ENCODE results near the gene CDH4. TPM values are rescaled to one million over a fixed set of nuclear protein-coding genes. Genes with fewer than 3 reads are reported as not detected.

The CDH4 gene
- total RNA-seq, 1 experiment from 2014 or later: not detected

DNA sequence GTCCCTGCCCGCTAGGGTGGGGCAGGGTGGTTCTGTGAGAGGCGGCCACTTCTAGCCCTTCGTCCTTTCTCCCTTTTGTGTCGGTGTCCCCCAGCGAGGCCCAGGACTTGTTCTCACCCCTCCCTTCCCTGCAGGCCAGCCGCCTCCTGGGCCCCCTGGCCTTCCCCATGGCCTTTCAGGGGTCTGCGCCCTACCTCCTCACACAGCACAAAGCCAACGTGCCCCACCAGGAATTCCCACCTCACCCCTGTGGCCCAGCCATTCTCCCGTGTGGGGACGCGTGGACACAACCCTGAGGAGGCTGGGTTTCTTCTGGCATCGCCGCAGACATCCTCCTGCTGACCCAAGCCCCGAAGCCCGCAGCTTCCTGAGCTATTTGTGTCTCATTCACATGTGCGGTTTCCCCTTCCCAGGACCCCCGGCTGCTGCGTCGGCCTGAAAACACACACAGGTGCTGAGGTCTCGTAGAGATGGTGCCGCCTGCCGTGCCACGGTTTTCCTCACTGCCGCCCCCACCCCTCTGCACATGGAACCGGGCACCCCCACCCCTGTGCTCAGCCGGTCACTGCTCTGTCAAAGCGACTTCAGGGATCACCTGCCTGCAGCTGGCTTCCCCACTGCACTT is 375.8 kb downstream of the CDH4 start:
- intact Hi-C loops (cut with micrococcal nuclease; ENCODE audit: unreplicated experiment) (no loop called here), in situ Hi-C loops (cut with HindIII; ENCODE audit: low pct_unique_long_range_greater_than_20kb, low sequenced_read_pairs) (no loop called here)
- POLR2A ChIA-PET: no interaction called here
- CTCF ChIA-PET: no interaction called here
- ATAC-seq: no peak
- no peak overlapping the region for H3K27ac ChIP-seq (ENCODE audit: low read length)
- H3K4me1 ChIP-seq (ENCODE audit: control insufficient read depth, insufficient read depth, low read length): no peaks in the 10 kb centered on the region
- TF ChIP-seq TCF7L2 (IDR thresholded peaks at IDR 0.05; ENCODE audit: low read depth, low read length): 0 out of 2 replicates have a peak, but pooled peaks have one; percentile 7
- TF ChIP-seq, protein P1, sequence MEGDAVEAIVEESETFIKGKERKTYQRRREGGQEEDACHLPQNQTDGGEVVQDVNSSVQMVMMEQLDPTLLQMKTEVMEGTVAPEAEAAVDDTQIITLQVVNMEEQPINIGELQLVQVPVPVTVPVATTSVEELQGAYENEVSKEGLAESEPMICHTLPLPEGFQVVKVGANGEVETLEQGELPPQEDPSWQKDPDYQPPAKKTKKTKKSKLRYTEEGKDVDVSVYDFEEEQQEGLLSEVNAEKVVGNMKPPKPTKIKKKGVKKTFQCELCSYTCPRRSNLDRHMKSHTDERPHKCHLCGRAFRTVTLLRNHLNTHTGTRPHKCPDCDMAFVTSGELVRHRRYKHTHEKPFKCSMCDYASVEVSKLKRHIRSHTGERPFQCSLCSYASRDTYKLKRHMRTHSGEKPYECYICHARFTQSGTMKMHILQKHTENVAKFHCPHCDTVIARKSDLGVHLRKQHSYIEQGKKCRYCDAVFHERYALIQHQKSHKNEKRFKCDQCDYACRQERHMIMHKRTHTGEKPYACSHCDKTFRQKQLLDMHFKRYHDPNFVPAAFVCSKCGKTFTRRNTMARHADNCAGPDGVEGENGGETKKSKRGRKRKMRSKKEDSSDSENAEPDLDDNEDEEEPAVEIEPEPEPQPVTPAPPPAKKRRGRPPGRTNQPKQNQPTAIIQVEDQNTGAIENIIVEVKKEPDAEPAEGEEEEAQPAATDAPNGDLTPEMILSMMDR (IDR thresholded peaks at IDR 0.05): no peak
- no peak for DNase-seq (ENCODE audit: low read depth, low spot score)
- BruUV-seq (replicated peaks): no TSS peak
- no peak overlapping the region for H3K4me3 ChIP-seq (ENCODE audit: low read depth in 2 of 2, low read length in 2 of 2)
- H3K36me3 ChIP-seq (ENCODE audit: control insufficient read depth, insufficient read depth, low read length): no peaks in the 10 kb centered on the region
- H3K9me3 ChIP-seq (ENCODE audit: control insufficient read depth, insufficient read depth, low read depth, low read length): no peaks in the 10 kb centered on the region
- H3K27me3 ChIP-seq (ENCODE audit: control insufficient read depth, insufficient read depth, low read length): peaks cover 7% of the 10 kb centered on the region

DNA sequence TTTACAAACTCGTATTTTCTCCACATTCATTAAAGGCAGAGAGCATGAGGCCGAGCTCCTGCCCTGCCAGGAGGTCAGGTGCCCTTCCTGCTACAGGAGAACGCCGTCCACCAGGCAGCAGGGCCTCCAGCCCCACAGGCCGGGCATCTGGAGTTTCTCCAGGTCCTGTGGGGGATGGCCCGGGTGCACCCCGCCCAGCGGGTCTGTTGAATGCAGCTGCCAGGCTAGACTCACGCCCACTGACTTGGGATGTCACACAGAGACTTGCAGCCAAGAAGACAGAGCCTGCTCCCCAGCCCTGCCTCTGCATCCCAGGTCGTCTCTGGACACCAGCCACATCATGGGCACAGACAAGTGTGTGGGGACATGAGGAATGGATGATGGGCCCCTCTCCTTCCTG is 376.4 kb downstream of the CDH4 start:
- Histone ChIP-seq H3K9me3 (ENCODE audit: control insufficient read depth, insufficient read depth, low read depth, low read length) (no peaks in the 10 kb centered on the region), H3K27me3 (ENCODE audit: control insufficient read depth, insufficient read depth, low read length) (peaks cover 7% of the 10 kb centered on the region), H3K4me3 (ENCODE audit: low read depth in 2 of 2, low read length in 2 of 2) (no peak overlapping the region), H3K27ac (ENCODE audit: low read length) (no peak overlapping the region), H3K36me3 (ENCODE audit: control insufficient read depth, insufficient read depth, low read length) (no peaks in the 10 kb centered on the region), H3K4me1 (ENCODE audit: control insufficient read depth, insufficient read depth, low read length) (no peaks in the 10 kb centered on the region)
- TF ChIP-seq, protein P1 (IDR thresholded peaks at IDR 0.05): no peak
- TF ChIP-seq, protein P2, sequence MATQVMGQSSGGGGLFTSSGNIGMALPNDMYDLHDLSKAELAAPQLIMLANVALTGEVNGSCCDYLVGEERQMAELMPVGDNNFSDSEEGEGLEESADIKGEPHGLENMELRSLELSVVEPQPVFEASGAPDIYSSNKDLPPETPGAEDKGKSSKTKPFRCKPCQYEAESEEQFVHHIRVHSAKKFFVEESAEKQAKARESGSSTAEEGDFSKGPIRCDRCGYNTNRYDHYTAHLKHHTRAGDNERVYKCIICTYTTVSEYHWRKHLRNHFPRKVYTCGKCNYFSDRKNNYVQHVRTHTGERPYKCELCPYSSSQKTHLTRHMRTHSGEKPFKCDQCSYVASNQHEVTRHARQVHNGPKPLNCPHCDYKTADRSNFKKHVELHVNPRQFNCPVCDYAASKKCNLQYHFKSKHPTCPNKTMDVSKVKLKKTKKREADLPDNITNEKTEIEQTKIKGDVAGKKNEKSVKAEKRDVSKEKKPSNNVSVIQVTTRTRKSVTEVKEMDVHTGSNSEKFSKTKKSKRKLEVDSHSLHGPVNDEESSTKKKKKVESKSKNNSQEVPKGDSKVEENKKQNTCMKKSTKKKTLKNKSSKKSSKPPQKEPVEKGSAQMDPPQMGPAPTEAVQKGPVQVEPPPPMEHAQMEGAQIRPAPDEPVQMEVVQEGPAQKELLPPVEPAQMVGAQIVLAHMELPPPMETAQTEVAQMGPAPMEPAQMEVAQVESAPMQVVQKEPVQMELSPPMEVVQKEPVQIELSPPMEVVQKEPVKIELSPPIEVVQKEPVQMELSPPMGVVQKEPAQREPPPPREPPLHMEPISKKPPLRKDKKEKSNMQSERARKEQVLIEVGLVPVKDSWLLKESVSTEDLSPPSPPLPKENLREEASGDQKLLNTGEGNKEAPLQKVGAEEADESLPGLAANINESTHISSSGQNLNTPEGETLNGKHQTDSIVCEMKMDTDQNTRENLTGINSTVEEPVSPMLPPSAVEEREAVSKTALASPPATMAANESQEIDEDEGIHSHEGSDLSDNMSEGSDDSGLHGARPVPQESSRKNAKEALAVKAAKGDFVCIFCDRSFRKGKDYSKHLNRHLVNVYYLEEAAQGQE (IDR thresholded peaks at IDR 0.05; ENCODE audit: insufficient read depth in 1 of 2, low read depth in 2 of 2, low read length in 1 of 2): no peak
- TF ChIP-seq SIN3A (IDR thresholded peaks at IDR 0.05; ENCODE audit: borderline replicate concordance, insufficient read depth, low read depth, low read length) (no peak), TCF7L2 (IDR thresholded peaks at IDR 0.05; ENCODE audit: low read depth, low read length) (no peak), POLR2AphosphoS5 (IDR thresholded peaks at IDR 0.05; ENCODE audit: low read depth, low read length) (no peak)
- intact Hi-C loops (cut with micrococcal nuclease; ENCODE audit: unreplicated experiment) (no loop called here), in situ Hi-C loops (cut with HindIII; ENCODE audit: low pct_unique_long_range_greater_than_20kb, low sequenced_read_pairs) (no loop called here)
- no TSS peak for BruUV-seq (replicated peaks)
- POLR2A ChIA-PET: no interaction called here
- ATAC-seq (no peak), DNase-seq (ENCODE audit: low read depth, low spot score) (no peak)
- CTCF ChIA-PET: no interaction called here
